Muscle layer of colon (tissue), 2 donors: ENCODE measurements around the gene TET2.

Experiments
- H3K27ac ChIP-seq: one replicate; pipeline ENCODE4 v1.7.0; 2013; ENCODE audit warnings: low read depth, mild to moderate bottlenecking, low read length, moderate library complexity
- H3K27me3 ChIP-seq, 2 donors: one replicate each; pipeline ENCODE4 v1.7.0; 2013; ENCODE audit warnings: low read length in 2 of 2, mild to moderate bottlenecking in 2 of 2; ENCODE audit not compliant: insufficient read depth in 2 of 2, control insufficient read depth in 1 of 2
- H3K36me3 ChIP-seq: one replicate; pipeline ENCODE4 v1.7.0; 2013; ENCODE audit warnings: mild to moderate bottlenecking, low read length; ENCODE audit not compliant: insufficient read depth
- H3K4me1 ChIP-seq: one replicate; pipeline ENCODE4 v1.7.0; 2013; ENCODE audit warnings: mild to moderate bottlenecking, low read length; ENCODE audit not compliant: insufficient read depth
- H3K4me3 ChIP-seq, 2 donors: one replicate each; pipeline ENCODE4 v1.7.0; 2013; ENCODE audit warnings: low read length in 2 of 2, low read depth in 1 of 2, mild to moderate bottlenecking in 1 of 2, moderate library complexity in 1 of 2
- H3K9ac ChIP-seq: one replicate; pipeline ENCODE4 v1.7.0; 2013; ENCODE audit warnings: low read length
- H3K9me3 ChIP-seq: one replicate; pipeline ENCODE4 v1.7.0; 2013; ENCODE audit warnings: mild to moderate bottlenecking, low read length
- donor health status: abdominal sarcoma.
- donor health status: Adenocarcinoma of cecum.

The TET2 gene

GRCh38 chr4:105158837-105159236 lies 12.2 kb downstream of the TET2 start:
- H3K4me3 ChIP-seq = no peak overlapping the region
- no peaks in the 10 kb centered on the region for H3K36me3 ChIP-seq
- H3K4me1 ChIP-seq = no peaks in the 10 kb centered on the region
- H3K9ac ChIP-seq = no peak overlapping the region
- H3K27me3 ChIP-seq = no peaks in the 10 kb centered on the region
- H3K27ac ChIP-seq = no peak overlapping the region
- no peaks in the 10 kb centered on the region for H3K9me3 ChIP-seq

GRCh38 chr4:105162123-105162796 lies 15.6 kb downstream of the TET2 start:
- Histone ChIP-seq H3K9me3 (no peaks in the 10 kb centered on the region), H3K4me1 (no peaks in the 10 kb centered on the region), H3K27ac (no peak overlapping the region), H3K4me3 (no peak overlapping the region), H3K36me3 (no peaks in the 10 kb centered on the region), H3K9ac (no peak overlapping the region), H3K27me3 (no peaks in the 10 kb centered on the region)

- Histone ChIP-seq H3K9me3 (no peaks in the 10 kb centered on the region), H3K4me1 (no peaks in the 10 kb centered on the region), H3K9ac (no peak overlapping the region), H3K4me3 (no peak overlapping the region), H3K36me3 (no peaks in the 10 kb centered on the region), H3K27ac (no peak overlapping the region), H3K27me3 (no peaks in the 10 kb centered on the region)
Measured at GRCh38 chr4:105164548-105164947, 17.9 kb downstream of the TET2 start.

- Histone ChIP-seq H3K9me3 (no peaks in the 10 kb centered on the region), H3K36me3 (no peaks in the 10 kb centered on the region), H3K27me3 (no peaks in the 10 kb centered on the region), H3K4me3 (no peak overlapping the region), H3K9ac (no peak overlapping the region), H3K4me1 (no peaks in the 10 kb centered on the region), H3K27ac (no peak overlapping the region)
Measured at GRCh38 chr4:105166066-105166465, 19.4 kb downstream of the TET2 start.

- no peaks in the 10 kb centered on the region for H3K9me3 ChIP-seq
- H3K4me3 ChIP-seq = no peak overlapping the region
- no peaks in the 10 kb centered on the region for H3K27me3 ChIP-seq
- no peak overlapping the region for H3K27ac ChIP-seq
- H3K4me1 ChIP-seq = no peaks in the 10 kb centered on the region
- H3K36me3 ChIP-seq = no peaks in the 10 kb centered on the region
- no peak overlapping the region for H3K9ac ChIP-seq
Measured at GRCh38 chr4:105170711-105171110, 24.0 kb downstream of the TET2 start.

GRCh38 chr4:105171912-105172311 lies 25.2 kb downstream of the TET2 start:
- H3K9me3 ChIP-seq = no peaks in the 10 kb centered on the region
- no peaks in the 10 kb centered on the region for H3K4me1 ChIP-seq
- no peak overlapping the region for H3K9ac ChIP-seq
- no peak overlapping the region for H3K4me3 ChIP-seq
- H3K27ac ChIP-seq = no peak overlapping the region
- H3K27me3 ChIP-seq = no peaks in the 10 kb centered on the region
- no peaks in the 10 kb centered on the region for H3K36me3 ChIP-seq

- no peaks in the 10 kb centered on the region for H3K4me1 ChIP-seq
- H3K9ac ChIP-seq = no peak overlapping the region
- H3K27me3 ChIP-seq = no peaks in the 10 kb centered on the region
- no peak overlapping the region for H3K27ac ChIP-seq
- no peak overlapping the region for H3K4me3 ChIP-seq
- H3K36me3 ChIP-seq = no peaks in the 10 kb centered on the region
- H3K9me3 ChIP-seq = no peaks in the 10 kb centered on the region
Measured at GRCh38 chr4:105174098-105174497, 27.4 kb downstream of the TET2 start.

GRCh38 chr4:105179539-105180401 lies 33.1 kb downstream of the TET2 start:
- H3K27me3 ChIP-seq = no peaks in the 10 kb centered on the region
- H3K9ac ChIP-seq = no peak overlapping the region
- H3K4me3 ChIP-seq = no peak overlapping the region
- H3K9me3 ChIP-seq = no peaks in the 10 kb centered on the region
- H3K36me3 ChIP-seq = no peaks in the 10 kb centered on the region
- peaks cover 17% of the 10 kb centered on the region for H3K4me1 ChIP-seq
- no peak overlapping the region for H3K27ac ChIP-seq

GRCh38 chr4:105181259-105181658 lies 34.6 kb downstream of the TET2 start:
- Histone ChIP-seq H3K36me3 (no peaks in the 10 kb centered on the region), H3K9ac (no peak overlapping the region)

GRCh38 chr4:105182211-105182610 lies 35.5 kb downstream of the TET2 start:
- Histone ChIP-seq H3K36me3 (no peaks in the 10 kb centered on the region), H3K27ac (no peak overlapping the region), H3K9ac (no peak overlapping the region), H3K27me3 (no peaks in the 10 kb centered on the region), H3K9me3 (no peaks in the 10 kb centered on the region), H3K4me3 (no peak overlapping the region), H3K4me1 (peaks cover 19% of the 10 kb centered on the region)

More at GRCh38 chr4:105181259-105181658, 34.6 kb downstream of the TET2 start:
- Histone ChIP-seq H3K4me1 (peaks cover 19% of the 10 kb centered on the region), H3K27me3 (no peaks in the 10 kb centered on the region), H3K9me3 (no peaks in the 10 kb centered on the region), H3K4me3 (no peak overlapping the region), H3K27ac (no peak overlapping the region)

GRCh38 chr4:105184316-105184980 lies 37.8 kb downstream of the TET2 start:
- Histone ChIP-seq H3K9me3 (no peaks in the 10 kb centered on the region), H3K9ac (no peak overlapping the region), H3K27me3 (no peaks in the 10 kb centered on the region), H3K4me1 (peaks cover 20% of the 10 kb centered on the region), H3K4me3 (no peak overlapping the region), H3K36me3 (no peaks in the 10 kb centered on the region), H3K27ac (no peak overlapping the region)
